Activated naive CD4-positive, alpha-beta T cell treated with anti-CD3 and anti-CD28 coated beads for 36 hours (primary cell): ENCODE data around the gene HDHD5. TPM values are rescaled to one million over a fixed set of nuclear protein-coding genes. Genes with fewer than 3 reads are reported as not detected.
A peak's percentile ranks its signal among the peaks of the same experiment; 100 is the strongest.
"Not testable (repeated sequence)": the region's sequence is repeated elsewhere in the genome, so short reads cannot be mapped to it uniquely, and the experiment has no call there.

Experiments used
- CTCF ChIA-PET: fragments of 350-600 bp; sonication (Branson Sonifier 250); formaldehyde crosslinking; loops from one replicate; lab custom pipeline; 2021; ENCODE audit warnings: antibody characterized with exemption; lab: Charles Lee
- DNase-seq: peaks from one replicate; pipeline ENCODE4 v3.0.0-alpha.2; 2020
- H3K27ac Mint-ChIP-seq: one replicate; pipeline ENCODE4 v1.8.0; 2021; ENCODE audit warnings: mild to moderate bottlenecking, mixed read lengths
- H3K27me3 Mint-ChIP-seq: one replicate; pipeline ENCODE4 v1.8.0; 2021; ENCODE audit warnings: low read depth, mixed read lengths
- H3K36me3 Mint-ChIP-seq: one replicate; pipeline ENCODE4 v1.8.0; 2021; ENCODE audit warnings: low read depth, mixed read lengths
- H3K4me1 Mint-ChIP-seq: one replicate; pipeline ENCODE4 v1.8.0; 2021; ENCODE audit warnings: low read depth, mixed read lengths
- H3K4me3 Mint-ChIP-seq: one replicate; pipeline ENCODE4 v1.8.0; 2021; ENCODE audit warnings: mild to moderate bottlenecking, moderate library complexity, mixed read lengths
- H3K9me3 Mint-ChIP-seq: one replicate; pipeline ENCODE4 v1.8.0; 2021; ENCODE audit warnings: mixed read lengths
- intact Hi-C: fragments of 100-400 bp; cut with micrococcal nuclease; formaldehyde crosslinking; loops from one replicate; pipeline ENCODE4 v1.15.1; 2023
- total RNA-seq, 2 experiments: library from RNA; stranded (reverse); gene quantifications; one replicate each; pipeline ENCODE4 v1.2.3, GENCODE V29; 2021

The HDHD5 gene
- total RNA-seq, 2 experiments from 2014 or later = 40.1 to 43.7 TPM

GRCh38 chr22:17152340-17152739 is 6.7 kb downstream of the HDHD5 start:
- Mint-ChIP-seq H3K4me3 (no peak overlapping the region), H3K27me3 (no peaks in the 10 kb centered on the region), H3K36me3 (peaks cover 15% of the 10 kb centered on the region), H3K27ac (peak overlapping the region; percentile 8), H3K4me1 (peaks cover 35% of the 10 kb centered on the region), H3K9me3 (no peaks in the 10 kb centered on the region)
- no peak for DNase-seq
- intact Hi-C loops = no loop called here
- CTCF ChIA-PET = no interaction called here

DNA sequence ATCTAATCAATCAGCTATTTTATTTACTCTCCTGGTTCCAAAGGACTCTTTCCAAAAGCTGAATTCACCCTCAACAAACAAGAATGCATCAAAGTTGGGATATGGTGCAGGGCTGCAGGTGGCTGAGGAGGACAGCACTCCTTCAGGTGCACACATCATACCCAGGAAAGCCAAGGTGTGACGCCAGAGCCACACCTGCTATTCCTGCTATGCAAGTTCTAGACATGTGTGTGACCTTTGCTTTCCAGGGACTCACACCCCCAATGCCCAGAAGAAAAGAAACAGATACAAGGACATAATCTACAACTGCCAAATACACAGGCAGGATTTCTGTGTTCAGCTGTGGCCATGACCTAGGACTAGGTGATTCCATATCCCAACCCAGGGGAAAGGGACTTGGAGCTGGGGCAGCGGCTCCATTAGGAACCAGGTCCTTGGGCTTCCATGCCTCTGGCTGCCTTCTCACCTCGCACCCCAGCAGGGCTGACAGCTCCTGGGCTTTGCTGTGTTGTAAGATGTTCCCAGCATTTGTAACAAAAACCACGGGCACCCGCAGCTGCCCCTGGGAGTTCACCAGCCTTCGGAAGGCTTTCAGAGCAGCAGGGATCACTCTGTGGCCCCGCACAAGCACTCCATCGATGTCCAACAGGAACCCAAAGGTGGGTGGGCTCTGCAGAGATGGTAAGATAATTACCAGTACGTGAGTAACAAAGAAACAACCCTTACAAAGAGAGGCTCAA is 9.8 kb downstream of the HDHD5 start:
- H3K27me3 Mint-ChIP-seq = no peaks in the 10 kb centered on the region
- no peak for DNase-seq
- H3K27ac Mint-ChIP-seq = no peak overlapping the region
- H3K4me3 Mint-ChIP-seq = no peak overlapping the region
- CTCF ChIA-PET = interaction anchor here (1.3 kb wide), 1 partner anchor 54 kb away, joined by 3 read pairs; no protein-coding TSS in a partner anchor
- intact Hi-C loops = no loop called here
- peaks cover 14% of the 10 kb centered on the region for H3K36me3 Mint-ChIP-seq
- H3K9me3 Mint-ChIP-seq = no peaks in the 10 kb centered on the region
- H3K4me1 Mint-ChIP-seq = peaks cover 13% of the 10 kb centered on the region

DNA sequence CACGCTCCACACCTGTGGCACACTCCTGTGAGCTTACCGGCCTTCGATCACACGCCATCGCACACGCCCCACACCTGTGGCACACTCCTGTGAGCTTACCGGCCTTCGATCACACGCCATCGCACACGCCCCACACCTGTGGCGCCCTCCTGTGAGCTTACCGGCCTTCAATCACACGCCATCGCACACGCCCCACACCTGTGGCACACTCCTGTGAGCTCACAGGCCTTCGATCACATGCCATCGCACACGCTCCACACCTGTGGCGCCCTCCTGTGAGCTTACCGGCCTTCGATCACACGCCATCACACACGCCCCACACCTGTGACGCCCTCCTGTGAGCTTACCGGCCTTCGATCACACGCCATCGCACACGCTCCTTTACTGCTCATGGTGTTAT is 11.6 kb downstream of the HDHD5 start:
- CTCF ChIA-PET, intact Hi-C loops: not testable (repeated sequence)

GRCh38 chr22:17145021-17145680 is 13.9 kb downstream of the HDHD5 start:
- CTCF ChIA-PET = interaction anchor here (2.0 kb wide), 1 partner anchor 26 kb away, joined by 5 read pairs; no protein-coding TSS in a partner anchor
- Mint-ChIP-seq H3K9me3 (no peaks in the 10 kb centered on the region), H3K27me3 (no peaks in the 10 kb centered on the region), H3K4me1 (no peaks in the 10 kb centered on the region), H3K27ac (no peak overlapping the region), H3K36me3 (peaks cover 24% of the 10 kb centered on the region), H3K4me3 (no peak overlapping the region)
- intact Hi-C loops = no loop called here
- DNase-seq = no peak

More for the DNA sequence above, 11.6 kb downstream of the HDHD5 start:
- H3K9me3 Mint-ChIP-seq, H3K4me1 Mint-ChIP-seq, H3K27me3 Mint-ChIP-seq, H3K27ac Mint-ChIP-seq, H3K4me3 Mint-ChIP-seq, DNase-seq: not testable (repeated sequence)
- peaks cover 22% of the 10 kb centered on the region for H3K36me3 Mint-ChIP-seq

GRCh38 chr22:17143826-17144225 is 15.3 kb downstream of the HDHD5 start:
- peaks cover 25% of the 10 kb centered on the region for H3K36me3 Mint-ChIP-seq

DNA sequence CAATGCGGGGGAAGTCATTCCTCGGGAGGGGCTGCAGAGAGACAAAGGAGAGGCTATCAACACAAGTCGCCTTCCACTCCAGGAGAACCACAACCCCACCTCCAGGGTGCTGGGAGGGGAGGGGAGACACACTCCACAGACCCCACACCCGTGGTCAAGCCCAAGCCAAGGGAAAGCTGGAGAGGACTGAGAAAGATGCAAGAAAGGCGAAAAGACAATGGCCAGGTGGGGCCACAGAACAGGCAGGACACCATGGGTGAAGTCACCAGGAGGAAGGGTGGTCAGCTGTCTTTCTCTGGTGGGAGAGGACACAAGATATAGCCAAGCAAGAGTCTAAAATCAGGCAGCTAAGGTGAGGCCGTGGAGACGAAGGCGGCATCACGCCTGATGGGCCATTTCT is 16.0 kb downstream of the HDHD5 start:
- Mint-ChIP-seq H3K36me3 (peaks cover 31% of the 10 kb centered on the region), H3K27ac (no peak overlapping the region), H3K9me3 (no peaks in the 10 kb centered on the region), H3K4me3 (no peak overlapping the region), H3K27me3 (no peaks in the 10 kb centered on the region), H3K4me1 (no peaks in the 10 kb centered on the region)
- CTCF ChIA-PET = interaction anchor here (0.9 to 1.2 kb wide), 2 partner anchors 29 to 62 kb away, joined by 3 to 5 read pairs; no protein-coding TSS in a partner anchor
- intact Hi-C loops = no loop called here
- DNase-seq = no peak

More at GRCh38 chr22:17143826-17144225, 15.3 kb downstream of the HDHD5 start:
- Mint-ChIP-seq H3K27me3 (no peaks in the 10 kb centered on the region), H3K4me3 (no peak overlapping the region), H3K9me3 (no peaks in the 10 kb centered on the region), H3K27ac (no peak overlapping the region), H3K4me1 (no peaks in the 10 kb centered on the region)
- CTCF ChIA-PET = interaction anchor here (0.9 kb wide), 1 partner anchor 28 kb away, joined by 5 read pairs; no protein-coding TSS in a partner anchor
- intact Hi-C loops = no loop called here
- no peak for DNase-seq

GRCh38 chr22:17140826-17141766 is 18.0 kb downstream of the HDHD5 start:
- peaks cover 25% of the 10 kb centered on the region for H3K36me3 Mint-ChIP-seq

DNA sequence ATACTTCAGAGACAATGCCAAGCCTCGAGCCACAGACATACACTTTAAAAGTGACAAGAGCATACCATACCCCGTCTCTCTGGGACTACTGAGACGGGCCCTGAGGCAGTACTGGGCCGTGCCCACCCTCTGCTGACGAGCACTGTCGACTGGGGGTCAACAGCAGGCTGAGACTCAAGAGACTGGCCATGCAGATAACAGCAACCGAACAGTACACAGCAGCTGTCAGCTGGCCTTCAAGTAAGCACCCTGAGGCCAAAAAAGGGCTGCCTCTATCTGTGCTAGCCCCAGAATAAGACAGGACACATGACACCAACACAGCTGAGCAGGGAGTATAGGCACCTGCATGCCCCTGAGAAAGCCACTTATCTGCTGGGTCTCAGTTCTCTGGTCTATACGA is 19.1 kb downstream of the HDHD5 start:
- DNase-seq = no peak
- Mint-ChIP-seq H3K27me3 (no peaks in the 10 kb centered on the region), H3K4me1 (no peaks in the 10 kb centered on the region), H3K9me3 (no peaks in the 10 kb centered on the region), H3K36me3 (peaks cover 21% of the 10 kb centered on the region), H3K27ac (no peak overlapping the region), H3K4me3 (no peak overlapping the region)
- intact Hi-C loops = no loop called here
- CTCF ChIA-PET = no interaction called here

More at GRCh38 chr22:17140826-17141766, 18.0 kb downstream of the HDHD5 start:
- no peaks in the 10 kb centered on the region for H3K27me3 Mint-ChIP-seq
- no peaks in the 10 kb centered on the region for H3K9me3 Mint-ChIP-seq
- CTCF ChIA-PET = no interaction called here
- H3K27ac Mint-ChIP-seq = no peak overlapping the region
- no peak for DNase-seq
- intact Hi-C loops = no loop called here
- H3K4me3 Mint-ChIP-seq = no peak overlapping the region
- no peaks in the 10 kb centered on the region for H3K4me1 Mint-ChIP-seq

DNA sequence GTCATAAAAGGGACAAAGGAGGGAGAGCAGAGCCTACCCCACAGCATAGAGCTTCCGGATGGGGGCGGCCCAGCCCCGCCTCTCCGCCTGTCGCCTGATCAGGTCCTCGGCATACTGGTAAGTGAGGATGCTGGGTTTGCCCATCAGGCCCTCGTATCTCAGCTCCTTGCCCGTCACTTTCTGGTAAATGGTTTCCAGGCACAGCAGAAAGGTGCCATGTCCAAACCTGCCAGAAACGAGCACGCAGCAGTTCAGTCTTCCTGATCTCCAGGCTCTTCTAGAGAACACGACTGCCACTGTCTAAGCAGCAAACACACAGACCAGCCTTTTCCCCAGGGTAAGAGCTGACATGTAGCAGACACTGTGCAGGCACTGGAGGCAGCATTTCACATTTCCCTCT is 20.6 kb downstream of the HDHD5 start:
- CTCF ChIA-PET = no interaction called here
- Mint-ChIP-seq H3K4me3 (no peak overlapping the region), H3K36me3 (peaks cover 24% of the 10 kb centered on the region), H3K27me3 (no peaks in the 10 kb centered on the region), H3K4me1 (no peaks in the 10 kb centered on the region), H3K27ac (no peak overlapping the region), H3K9me3 (no peaks in the 10 kb centered on the region)
- DNase-seq = no peak
- intact Hi-C loops = no loop called here

DNA sequence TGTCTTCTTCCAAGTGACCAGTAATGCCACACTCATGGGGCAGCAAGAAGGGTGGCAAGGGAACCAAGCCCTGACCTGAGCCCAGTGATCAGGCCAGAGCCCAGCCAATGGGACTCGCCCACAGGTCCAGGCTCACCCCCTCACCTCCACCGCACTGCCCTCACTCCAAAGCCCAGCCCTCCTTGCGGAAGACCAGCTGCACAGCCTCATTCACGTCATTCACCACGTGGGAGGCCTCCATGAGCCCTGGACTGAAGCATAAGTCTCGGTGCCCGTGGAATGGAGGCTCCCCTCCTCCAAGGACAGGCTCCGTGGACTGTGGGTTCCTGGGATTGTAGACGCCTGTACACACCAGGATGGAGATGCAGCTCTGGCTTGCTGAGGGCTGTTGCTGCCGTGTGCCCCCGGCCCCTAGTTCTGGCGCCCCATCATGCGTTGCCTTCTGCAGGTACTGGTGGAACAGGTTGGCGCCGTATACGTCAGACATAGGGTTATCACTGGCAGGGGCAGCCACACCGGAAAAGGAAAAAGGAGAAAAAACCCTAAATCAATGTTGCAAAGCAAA is 21.1 kb downstream of the HDHD5 start:
- peaks cover 24% of the 10 kb centered on the region for H3K36me3 Mint-ChIP-seq
- H3K9me3 Mint-ChIP-seq = no peaks in the 10 kb centered on the region
- H3K27ac Mint-ChIP-seq = no peak overlapping the region
- intact Hi-C loops = no loop called here
- no peak for DNase-seq
- no peak overlapping the region for H3K4me3 Mint-ChIP-seq
- no peaks in the 10 kb centered on the region for H3K27me3 Mint-ChIP-seq
- H3K4me1 Mint-ChIP-seq = no peaks in the 10 kb centered on the region
- CTCF ChIA-PET = no interaction called here

DNA sequence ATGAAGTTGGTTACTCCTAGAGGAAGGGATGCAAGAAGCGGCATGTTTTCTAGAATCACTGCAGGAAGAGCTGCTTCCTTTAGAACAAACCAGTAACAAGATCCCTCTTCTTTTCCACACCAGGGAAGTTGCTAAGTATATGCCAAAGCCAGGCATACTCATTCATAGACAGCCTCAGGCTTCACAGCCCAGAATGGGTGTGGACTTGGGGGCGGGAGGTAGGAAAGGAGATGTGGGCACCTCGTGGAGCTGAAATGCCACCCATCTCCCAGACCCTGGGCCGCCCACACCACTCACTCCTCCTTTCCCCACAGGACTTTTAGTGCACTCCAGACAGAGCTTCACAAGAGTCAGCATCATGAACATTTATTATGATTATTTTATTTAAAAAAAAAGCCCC is 21.9 kb downstream of the HDHD5 start:
- no peak for DNase-seq
- intact Hi-C loops = no loop called here
- CTCF ChIA-PET = no interaction called here
- H3K27me3 Mint-ChIP-seq = no peaks in the 10 kb centered on the region
- no peaks in the 10 kb centered on the region for H3K9me3 Mint-ChIP-seq
- H3K27ac Mint-ChIP-seq = no peak overlapping the region
- no peaks in the 10 kb centered on the region for H3K4me1 Mint-ChIP-seq
- peaks cover 20% of the 10 kb centered on the region for H3K36me3 Mint-ChIP-seq
- H3K4me3 Mint-ChIP-seq = no peak overlapping the region
